Inflammatory macrophage (primary cell): Measurements from ENCODE around the gene SIT1.
"Not testable (repeated sequence)": the region's sequence is repeated elsewhere in the genome, so short reads cannot be mapped to it uniquely, and the experiment has no call there.

Experiments used
- DNase-seq, 2 donors: peaks; one replicate each; pipeline ENCODE4 v3.0.0-alpha.2; 2020 to 2022

Gene SIT1

DNA sequence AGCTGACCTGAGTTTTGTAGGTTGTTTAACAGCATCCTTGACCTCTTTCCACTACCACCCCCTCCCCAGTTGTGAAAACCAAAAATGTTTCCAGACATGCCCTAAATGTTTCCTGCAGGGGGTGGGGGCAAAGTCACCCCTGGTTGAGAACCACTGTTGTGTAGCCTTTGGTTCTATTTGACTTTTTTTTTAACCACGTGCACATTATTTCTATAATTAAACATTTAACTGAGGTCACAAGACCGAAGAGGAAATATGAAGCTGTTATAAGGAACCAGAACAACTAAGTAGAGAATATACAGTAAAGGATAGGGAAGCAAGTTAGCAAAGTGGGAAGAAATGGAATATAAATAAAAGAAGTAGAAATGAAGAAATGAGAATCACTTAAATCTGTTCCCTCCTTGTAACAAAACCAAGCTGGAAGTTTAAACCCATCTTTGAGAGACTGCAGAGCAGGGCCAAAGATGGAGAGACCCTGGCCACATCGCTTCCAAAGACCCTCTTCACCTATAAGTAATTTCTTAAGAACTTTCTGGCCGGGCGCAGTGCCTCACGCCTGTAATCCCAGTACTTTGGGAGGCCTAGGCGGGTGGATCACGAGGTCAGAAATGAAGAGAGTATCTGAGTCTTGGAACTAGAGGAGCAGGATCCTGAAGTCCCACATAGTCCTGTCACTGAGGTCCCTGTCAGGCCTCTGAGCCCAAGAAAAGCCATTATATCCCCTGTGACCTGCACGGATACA is 14.4 kb downstream of the SIT1 start:
- DNase-seq = peak; percentile 49 to 86

DNA sequence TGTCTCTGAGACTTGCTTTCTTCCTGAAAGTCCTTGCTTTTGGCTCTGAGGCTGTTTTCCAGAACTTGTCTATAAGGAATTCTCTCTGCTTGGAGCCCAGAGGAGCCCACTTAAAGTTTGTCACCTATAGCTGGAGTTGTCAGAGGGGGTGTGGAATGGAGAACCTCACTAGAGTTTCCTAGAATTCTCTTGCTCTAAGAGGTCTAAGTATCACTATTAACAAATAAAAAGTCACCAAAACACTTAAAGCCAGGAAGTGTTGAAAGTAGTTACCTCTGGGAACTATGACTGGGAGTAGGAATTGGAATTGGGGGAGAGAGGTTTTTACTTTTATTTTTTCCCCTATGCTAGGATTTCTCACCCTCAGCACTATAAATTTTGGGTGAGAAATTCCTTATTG is 15.0 kb downstream of the SIT1 start:
- DNase-seq = peak; percentile 1 to 30

DNA sequence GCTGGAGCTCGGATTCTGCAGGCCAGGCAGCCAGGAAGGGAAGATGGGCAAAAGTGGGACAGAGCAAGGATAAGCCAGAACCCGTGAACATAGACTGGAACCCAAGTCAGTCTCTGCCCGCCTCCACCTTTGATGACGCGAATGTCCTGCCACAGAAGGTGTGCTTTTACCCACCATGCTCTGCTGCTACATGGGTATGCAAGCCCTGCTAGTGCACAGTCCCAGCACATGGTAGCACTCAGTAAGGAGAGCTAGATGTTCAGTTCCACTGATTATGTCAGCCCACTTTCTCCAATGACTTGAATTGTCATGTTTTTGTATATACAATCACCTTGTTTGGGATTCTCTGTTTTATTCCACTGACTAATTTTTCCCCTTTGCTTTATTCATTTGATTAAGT is 21.1 kb downstream of the SIT1 start:
- no peak for DNase-seq

DNA sequence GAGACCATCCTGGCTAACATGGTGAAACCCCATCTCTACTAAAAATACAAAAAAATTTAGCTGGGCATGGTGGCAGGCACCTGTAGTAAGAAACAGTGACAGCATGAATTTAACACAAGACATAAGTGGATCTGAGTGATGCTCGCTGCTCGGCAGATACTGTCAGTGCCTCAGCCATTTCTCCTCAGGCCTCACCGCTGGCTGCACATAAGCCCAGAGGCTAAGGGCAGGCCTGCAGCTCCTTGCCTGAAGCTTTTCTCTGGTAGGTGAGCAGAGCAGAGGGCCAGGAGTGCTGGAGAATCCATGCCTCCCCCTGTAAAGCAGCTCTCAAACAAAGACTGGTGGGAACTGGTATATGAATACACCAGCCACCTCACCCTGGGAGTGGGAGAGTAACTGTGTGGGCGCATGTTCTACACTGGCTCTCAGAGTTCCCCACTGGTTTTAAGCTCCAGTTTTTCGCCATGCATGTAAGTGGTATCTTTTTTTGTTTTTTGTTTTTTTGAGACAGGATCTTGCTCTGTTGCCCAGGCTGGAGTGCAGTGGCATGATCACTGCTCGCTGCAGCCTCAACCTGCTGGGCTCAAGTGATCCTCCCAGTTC is 22.2 kb downstream of the SIT1 start:
- DNase-seq = peak in 1 of 2 donors; percentile 66

DNA sequence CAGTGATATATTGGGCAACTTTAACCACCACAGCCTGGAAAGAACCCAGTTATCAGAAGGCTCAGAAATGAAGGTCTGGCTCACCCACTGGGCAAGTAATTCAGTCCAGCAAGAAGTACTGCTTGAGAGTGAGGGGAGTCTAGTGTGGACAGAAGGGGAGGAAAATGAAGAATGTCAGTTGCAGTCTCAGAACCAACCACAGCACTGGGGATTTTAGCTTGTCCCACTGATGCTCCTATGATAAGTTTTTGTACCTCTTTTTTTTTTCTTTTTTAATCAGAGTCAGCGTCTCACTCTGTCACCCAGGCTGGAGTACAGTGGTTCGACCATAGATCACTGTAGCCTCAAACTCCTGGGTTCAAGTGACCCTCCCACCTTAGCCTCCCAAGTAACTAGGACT is 23.2 kb downstream of the SIT1 start:
- no peak for DNase-seq

DNA sequence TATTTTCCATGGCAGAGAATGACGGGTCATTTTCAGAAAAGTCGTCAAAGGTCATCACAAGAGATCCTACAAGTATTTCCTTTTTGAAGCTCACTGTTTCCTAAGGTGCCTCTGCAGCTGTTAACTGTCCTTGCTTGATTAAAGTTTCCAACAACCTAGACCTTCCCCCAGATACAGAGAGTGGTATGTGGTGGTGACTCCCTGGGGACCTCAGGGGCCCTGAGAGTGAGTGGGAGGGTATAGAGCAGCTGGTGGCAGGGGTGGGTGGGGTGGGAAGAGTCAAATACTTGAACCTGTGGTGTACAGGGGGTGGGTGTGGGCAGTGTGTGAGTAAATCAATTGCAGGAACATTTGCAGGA is 31.0 kb downstream of the SIT1 start:
- no peak for DNase-seq

DNA sequence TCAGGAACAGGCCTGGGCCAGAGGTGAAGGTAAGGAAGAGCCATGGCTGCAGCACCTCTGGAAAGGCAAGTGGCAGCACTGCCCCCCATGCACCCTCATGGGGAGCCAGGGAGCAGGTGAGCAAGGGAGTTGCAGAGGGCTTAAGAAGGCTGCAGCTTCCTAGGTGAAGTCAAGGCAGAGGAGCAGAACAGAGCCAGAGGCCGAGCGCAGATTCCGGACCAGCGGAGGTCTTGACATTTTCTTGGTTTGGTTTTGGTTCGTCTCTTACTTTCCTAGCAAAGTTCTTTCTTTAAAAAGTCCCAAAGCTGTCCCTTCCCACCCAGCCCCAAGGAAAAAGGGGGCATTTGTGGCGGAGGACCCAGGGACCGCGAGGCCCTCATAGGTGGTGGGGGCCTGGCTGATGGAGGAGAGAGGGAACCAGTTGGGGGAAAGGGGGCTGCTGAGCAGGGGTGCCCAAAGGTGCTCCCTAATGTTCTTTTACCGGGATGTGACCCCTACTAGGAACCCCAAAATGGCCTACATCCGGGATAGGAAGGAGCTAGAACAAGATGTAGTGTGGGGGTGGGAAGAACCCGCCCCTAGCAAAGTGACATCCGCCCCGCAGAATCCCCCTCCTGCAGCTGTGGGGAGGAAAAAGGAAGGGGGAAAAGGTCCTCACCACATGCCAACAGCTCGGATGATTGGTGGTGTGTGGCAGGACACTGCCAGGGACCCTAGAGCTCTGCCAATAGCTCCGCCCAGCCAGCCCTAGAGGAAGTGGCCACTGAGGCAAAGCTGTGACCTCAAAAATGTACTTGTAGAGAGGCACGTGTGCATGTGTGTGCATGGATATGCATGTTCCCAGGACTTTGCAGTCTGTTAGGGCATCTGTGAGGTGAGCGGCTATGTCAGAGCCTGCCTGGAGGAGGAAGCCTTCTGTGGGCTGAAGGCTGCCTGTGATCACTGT is 31.6 kb downstream of the SIT1 start:
- peak; percentile 32 to 55 for DNase-seq

DNA sequence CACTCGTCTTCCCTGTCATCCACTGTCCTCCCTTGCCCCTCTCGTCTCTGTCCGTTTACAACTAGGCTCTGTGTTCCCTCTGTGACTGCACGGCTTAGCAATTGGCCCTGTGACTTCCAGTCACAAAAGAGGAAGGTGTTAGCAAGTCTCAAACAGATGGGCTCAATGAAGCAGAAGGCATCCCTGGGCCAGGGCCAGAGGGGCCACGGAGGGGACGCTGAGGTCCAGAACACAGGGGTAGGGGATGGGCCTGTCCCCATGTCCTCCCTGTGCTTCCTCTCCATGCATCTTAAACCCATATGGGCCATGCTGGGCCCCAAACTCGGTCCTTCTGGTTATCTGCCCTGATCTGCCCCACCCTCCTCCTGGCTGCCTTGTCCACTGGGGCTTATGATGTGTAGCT is 32.4 kb downstream of the SIT1 start, which contains the start of gene CD72:
Gene CD72, minus strand, starts transcription at position 89 of the 403 bp plus-strand sequence. CDS start 110 bp downstream, outside the sequence.
- peak; percentile 61 to 70 for DNase-seq

DNA sequence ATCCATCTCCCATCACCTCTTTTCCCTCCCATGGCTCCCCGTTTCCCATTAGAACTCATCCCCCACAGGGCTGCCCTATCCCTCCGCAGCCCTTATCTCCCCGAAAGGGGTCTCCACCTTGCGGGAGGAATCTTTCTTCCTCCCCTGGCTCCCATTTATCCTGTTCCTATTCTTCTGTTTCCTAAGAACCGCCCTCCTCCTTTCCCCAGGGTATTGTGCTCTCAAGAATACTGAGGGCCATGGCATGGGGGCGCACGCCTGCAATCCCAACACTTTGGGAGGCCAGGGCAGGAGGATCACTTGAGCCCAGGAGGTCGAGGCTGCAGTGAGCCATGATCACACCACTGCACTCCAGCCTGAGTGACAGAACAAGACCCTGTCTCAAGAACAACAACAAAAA is 33.2 kb downstream of the SIT1 start:
- DNase-seq = no peak

DNA sequence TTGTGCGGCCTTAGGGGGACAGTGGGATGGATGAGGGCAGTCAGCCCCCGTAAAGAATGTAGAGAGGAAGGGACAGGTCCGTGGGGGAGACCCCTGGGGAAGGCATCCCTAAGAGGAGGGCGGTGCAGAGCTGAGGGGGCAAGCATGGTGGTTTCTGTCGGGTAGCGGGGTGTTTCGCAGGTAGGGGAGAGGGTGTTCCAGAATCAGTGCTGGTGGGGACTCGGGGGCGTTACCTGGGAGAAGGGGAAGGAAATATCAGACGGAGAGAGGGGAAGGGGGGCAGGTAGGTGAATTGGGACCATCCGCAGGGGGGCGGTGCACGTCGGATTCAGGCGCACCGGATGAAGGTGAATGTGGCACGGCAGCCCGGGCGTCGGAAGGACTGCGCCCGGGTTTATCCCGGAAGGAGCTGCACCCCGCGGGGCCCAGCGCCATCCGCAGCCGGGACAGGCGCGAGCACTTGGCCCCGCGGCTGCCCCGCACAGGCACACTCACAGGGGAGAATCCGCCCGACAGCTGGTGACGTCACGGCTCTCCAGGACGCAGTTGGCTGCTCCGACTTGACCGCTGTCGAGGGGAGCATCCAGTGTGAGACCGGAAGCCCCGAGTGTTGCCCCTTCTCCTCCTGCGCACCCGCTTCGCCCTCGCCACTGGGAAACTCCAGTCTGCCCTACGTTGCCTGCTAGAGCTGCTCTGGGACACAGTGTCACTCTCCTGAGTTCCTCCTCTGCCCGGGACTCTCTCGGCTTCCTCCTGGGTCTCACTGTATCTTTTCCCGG is 33.9 kb downstream of the SIT1 start:
- peak; percentile 46 to 49 for DNase-seq

DNA sequence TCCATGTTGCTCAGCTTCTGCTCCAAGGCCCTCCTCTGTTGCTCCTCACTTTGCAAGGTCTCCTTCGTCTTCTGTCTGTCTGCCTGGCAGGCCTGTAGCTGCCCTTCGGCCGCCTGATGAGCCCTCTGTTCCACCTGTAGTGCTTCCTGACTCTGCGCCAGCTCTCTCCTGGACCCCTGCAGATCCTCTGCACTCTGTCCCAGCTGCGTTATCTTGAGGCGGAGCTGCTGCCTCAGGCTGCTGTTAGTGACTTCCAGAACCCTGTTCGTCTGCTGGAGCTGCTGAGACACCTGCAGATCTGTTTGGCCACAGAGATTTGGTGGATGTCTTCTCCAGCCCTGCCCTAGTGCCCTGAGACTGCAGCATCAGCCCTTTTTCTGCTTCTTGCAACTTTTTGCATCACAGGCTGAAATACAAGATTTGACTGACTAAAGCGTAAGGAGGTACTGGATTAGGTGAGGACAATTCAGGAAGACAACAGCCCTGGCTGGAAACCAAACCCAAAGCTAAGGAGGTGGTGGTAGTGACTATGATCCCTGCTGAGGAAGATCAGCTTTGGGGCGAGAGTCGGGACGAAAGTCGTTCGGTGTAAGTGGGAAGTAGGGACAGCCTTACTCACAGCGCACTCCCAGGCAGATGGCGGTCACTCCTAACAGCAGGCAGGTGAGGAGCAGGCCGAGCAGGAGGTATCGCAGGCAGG is 34.6 kb downstream of the SIT1 start:
- no peak for DNase-seq

DNA sequence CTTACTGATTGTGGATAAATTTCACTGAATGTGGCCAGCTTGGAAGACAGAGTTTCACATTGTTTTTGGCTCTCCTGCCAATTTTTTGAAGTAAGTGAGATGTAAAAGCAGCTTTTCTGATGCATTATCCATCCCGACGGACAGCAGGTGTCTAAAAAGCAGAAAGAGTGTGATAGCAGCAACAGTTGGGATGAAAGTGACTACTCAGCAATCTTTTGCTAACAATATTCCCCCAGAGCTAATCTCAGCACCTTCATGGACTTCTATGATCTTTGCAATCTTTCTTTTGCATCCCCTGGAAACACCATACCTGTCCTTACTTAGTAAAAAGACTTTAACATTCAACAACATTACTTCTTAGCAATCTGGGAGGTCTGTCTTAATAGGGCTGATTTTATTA is 37.9 kb downstream of the SIT1 start:
- no peak for DNase-seq

DNA sequence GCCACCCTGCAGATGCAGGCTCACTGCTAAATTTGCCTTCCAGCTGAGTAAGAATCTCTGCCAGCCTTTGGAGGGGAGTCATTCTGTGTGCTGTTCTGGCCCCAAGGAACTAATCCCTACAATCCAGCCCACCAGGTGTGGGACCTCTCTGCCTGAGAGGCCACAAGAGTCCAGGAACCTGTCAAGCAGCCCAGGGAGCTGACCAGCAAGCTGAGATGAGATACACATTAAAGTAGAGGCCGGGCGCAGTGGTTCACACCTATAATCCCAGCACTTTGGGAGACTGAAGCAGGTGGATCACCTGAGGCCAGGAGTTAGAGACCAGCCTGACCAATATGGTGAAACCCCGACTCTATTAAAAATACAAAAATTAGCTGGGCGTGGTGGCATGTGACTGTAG is 38.7 kb downstream of the SIT1 start:
- not testable (repeated sequence) for DNase-seq

DNA sequence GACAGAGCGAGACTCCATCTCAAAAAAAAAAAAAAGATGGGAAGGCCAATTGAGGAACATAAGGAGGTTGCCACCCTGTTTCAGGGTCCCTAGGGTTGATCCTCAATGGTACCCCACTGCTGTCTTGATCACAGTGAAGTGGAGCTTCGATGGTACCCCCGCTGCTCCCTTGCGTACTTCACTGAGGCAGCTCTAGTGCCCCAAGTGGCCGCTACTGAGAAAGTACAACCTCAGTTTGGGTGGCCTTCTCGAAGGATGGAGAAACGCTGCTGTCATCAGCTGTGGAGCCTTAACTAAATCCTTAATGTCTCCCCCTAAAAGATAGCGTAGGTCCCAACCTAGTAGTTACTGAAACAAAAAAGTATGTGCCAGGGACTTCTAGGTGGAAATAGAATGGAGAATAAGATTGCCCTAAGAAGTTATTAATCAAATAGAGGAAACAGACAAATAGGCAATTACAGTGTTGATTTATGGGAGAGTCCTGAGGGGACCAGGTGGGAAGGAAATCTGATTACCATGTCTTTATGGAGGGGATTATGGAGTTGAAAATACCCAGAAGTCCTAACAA is 39.4 kb downstream of the SIT1 start:
- peak; percentile 46 to 63 for DNase-seq

DNA sequence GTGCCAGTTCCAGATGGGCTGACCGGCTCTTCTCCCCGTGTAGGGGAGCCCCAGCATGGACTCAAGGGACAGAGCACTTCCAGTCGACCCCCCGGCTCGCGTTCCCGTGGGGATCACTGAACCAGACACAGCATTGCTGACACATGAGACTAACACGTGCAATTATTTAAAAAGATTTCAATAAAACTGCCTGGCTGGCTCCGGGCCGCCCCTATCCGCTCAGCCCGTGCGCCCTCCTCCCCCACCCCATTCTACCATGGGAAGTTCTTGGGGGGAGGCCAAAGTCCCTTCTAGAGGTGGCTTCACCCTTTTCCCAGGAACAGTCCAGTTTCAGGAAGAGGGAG is 40.9 kb downstream of the SIT1 start:
- DNase-seq = no peak

DNA sequence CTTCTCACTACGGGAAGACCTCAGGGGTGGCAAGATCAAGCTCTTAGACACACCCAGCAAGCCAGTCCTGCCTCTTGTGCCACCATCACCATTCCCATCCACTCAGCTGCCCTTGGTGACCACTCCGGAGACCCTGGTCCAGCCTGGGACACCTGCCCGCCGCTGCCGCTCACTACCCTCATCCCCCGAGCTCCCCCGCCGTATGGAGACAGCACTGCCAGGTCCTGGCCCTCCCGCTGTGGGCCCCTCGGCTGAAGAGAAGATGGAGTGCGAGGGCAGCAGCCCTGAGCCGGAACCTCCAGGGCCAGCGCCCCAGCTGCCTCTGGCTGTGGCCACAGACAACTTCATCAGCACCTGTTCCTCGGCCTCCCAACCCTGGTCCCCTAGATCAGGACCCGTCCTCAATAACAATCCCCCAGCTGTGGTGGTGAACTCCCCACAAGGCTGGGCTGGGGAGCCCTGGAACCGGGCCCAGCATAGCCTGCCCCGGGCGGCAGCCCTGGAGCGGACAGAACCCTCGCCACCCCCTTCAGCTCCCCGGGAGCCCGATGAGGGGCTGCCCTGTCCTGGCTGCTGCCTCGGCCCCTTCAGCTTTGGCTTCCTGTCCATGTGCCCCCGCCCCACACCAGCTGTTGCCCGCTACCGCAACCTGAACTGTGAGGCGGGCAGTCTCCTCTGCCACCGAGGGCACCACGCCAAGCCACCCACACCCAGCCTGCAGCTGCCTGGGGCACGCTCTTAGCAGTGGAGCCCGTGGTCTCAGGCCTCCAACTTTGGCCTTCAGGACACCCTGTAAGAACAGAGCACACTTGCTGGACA is 41.5 kb downstream of the SIT1 start:
- no peak for DNase-seq

DNA sequence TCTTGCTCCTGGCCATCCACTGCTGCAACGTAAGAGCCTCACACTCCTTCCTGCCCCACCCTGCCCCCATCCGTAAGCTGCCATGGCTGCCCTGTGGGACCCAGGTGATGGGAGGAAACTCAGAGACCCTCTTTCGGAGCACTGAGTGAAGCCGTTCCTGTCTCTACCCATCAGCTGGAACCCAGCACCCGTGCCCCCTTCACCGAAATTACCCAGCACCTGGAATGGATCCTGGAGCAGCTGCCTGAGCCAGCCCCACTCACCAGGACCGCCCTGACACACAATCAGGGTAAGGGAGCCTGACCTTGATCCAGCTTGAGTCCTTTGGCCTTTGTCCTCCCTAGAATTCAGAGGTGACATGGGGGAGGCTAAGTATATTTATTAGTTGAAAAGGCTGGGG is 42.5 kb downstream of the SIT1 start:
- no peak for DNase-seq

DNA sequence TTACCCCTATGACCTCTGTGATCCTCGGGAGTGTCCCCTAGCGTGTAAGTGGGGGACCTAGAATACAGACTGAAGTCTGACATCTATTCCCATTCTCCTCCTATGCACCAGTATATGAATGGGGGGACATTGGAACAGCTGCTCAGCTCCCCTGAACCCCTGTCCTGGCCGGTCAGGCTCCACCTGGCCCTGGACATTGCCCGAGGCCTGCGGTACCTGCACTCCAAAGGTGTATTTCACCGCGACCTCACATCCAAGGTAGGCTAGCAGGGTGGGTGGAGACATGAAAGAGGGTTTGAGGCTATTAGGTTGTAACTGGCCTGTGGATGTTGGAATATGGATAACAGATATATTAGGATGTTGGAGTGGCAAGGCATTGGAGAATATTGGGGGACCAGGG is 44.0 kb downstream of the SIT1 start:
- no peak for DNase-seq

DNA sequence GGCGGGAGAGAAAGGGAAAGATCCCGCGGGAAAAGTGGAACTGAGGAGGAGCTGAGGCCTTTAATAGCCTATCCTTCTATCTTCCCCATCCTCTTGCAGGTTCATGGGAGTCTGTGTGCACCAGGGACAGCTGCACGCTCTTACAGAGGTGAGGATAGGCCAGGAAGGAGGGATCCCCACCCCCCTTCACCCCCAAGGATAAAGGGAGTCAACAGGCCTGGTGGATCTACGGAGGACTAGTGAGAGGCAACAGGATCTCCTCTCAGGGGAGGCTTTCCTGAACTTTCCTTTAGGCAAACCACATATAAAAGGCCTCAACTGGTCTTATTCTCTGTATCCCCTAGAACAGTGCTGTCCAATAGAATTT is 44.6 kb downstream of the SIT1 start:
- DNase-seq = no peak

DNA sequence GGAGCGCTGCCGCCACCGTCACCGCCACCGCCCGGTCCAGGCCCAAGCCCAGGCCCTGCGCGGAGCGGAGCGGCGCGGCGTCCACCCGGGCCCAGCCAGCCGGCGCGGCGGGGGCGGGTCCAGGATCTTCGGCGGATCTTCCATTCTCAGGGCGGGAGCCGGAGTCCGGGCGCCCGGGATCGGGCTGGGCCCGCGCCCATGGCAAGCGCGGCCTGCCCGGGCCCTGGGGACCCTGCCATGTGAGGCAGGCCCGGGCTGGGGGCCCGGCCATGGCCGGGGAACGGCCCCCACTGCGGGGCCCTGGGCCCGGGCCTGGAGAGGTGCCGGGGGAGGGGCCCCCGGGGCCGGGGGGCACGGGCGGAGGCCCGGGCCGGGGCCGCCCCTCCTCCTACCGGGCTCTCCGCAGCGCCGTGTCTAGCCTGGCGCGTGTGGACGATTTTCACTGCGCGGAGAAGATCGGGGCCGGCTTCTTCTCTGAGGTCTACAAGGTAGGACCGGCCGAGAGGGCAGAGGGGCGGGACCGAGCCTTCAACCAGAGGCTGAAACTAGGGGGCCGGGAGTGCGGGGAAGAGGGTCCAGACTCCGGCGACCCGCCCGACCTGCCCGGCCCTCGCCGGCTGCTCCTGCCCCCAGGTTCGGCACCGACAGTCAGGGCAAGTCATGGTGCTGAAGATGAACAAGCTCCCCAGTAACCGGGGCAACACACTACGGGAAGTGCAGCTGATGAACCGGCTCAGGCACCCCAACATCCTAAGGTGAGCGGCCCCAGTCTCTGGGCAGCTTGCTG is 45.2 kb downstream of the SIT1 start:
- no peak for DNase-seq
